Fibroblast of skin of scalp (primary cell): ENCODE data around the gene NBEAL2.

Experiments
- DNase-seq: peaks from one replicate; pipeline ENCODE4 v3.0.0-alpha.2; 2013

Gene NBEAL2

GRCh38 chr3:46988616-46989015 is 9.2 kb downstream of the NBEAL2 start:
- DNase-seq, result no peak

DNA sequence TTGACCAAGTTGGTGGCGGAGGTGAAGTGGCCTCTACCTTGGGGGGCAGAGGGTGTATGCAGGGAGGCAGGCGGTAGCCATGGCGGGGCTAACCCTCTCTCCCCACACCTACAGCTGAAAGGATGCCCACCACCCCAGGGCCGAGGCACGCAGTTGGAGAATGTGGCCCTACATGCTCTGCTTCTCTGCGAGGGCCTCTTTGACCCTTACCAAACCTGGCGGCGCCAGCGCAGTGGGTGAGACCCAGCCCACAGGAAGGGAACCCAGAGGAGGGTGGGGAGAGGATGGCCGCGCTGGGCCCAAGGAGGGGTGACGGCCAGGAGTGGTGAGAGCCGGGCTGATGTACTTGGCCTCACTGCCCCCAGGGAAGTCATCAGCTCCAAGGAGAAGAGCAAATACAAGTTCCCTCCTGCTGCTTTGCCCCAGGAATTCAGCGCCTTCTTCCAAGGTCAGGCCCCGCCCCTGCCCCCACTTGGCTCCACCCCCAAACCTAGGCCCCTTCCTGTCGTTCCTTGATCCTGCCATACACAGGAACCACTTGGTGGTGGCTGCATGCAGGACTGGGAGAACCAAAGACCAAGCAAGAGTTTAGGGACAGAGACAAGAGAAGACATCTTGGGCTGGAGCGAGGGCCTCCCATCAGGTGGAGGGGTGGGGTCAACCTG is 9.8 kb downstream of the NBEAL2 start:
- no peak for DNase-seq

DNA sequence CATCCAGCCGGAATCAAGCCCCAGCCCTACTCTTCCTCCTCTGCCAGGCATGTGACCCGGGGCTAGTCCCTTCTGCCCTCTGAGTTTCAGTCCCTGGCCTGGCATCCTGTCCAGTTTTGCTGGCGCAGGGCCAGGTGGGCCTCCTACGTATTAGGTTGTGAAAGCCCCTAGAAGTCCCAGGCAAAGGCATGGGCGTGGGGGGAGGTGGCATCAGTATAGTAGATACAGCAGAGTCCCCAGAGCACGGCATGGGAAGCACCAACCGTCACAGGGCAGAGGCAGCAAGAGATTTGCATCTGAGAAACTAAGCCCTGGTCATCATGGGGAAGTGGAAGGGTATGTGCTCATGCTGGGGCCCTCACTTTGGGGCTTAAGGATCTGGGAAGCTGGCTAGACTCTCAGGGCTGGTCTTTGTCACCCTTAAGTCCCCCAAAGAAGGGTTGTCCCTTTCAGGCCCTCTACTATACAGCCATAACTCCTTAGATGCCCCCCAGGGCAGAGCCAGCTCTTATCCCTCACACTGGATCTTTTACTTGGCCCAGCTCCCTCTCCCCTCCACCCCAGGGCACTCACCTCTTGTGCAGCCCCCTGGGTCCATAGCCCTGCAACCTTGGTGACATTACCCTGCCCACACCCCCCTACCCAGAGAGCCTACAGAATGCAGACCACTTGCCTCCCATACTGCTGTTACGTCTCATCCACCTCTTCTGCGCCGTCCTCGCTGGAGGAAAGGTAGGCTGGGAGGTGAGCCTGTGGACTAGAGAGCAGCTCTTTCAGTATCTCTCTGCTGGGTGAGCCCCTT is 11.3 kb downstream of the NBEAL2 start:
- no peak for DNase-seq

DNA sequence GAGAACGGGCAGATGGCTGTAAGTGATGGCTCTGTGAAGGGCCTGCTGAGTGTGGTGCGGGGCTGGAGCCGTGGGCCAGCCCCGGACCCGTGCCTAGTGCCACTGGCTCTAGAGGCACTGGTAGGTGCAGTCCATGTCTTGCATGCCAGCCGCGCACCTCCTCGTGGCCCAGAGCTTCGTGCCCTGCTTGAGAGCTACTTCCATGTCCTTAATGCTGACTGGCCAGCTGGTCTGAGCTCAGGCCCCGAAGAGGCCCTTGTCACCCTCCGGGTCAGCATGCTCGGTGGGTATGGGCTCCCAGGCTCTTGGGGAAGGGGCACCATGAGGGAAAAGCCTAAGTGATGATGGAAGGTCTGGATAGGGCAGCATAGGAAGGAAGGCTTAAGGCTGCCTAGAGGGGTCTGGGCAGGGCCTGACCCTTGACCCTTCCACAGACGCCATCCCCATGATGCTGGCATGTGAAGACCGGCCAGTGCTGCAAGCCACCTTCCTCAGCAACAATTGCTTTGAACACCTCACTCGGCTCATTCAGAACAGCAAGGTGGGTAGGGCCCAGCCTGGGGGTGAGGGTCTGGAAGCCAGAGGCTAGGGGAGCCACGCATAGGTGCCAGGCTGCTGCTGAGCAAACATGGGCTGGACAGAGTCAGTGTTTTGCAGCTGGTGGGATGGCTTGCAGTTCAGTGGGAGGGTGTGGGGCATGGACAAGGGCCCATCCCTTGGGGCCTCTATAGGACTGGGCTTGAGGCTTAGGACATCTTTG is 12.1 kb downstream of the NBEAL2 start:
- no peak for DNase-seq

DNA sequence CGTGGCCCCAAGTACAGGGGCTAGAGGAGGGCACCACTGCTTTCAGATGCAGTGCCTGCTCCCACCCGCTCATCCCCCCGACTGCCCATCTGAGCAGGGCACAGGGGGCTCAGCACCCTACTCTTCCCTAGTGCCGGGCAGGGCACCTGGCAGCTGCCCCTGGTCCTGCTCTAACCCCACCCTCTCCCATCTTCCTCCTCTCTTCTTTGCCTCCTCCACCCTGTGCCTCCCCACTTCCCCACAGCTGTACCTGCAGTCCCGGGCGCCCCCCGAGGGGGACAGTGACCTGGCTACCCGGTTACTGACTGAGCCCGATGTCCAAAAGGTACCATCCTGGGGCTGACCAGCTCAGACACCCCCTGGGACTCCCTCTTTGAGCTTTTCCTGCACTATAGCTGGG is 12.8 kb downstream of the NBEAL2 start:
- no peak for DNase-seq

GRCh38 chr3:46993292-46993691 is 13.8 kb downstream of the NBEAL2 start:
- no peak for DNase-seq

- no peak for DNase-seq
Measured at GRCh38 chr3:46993986-46994385, 14.5 kb downstream of the NBEAL2 start.

DNA sequence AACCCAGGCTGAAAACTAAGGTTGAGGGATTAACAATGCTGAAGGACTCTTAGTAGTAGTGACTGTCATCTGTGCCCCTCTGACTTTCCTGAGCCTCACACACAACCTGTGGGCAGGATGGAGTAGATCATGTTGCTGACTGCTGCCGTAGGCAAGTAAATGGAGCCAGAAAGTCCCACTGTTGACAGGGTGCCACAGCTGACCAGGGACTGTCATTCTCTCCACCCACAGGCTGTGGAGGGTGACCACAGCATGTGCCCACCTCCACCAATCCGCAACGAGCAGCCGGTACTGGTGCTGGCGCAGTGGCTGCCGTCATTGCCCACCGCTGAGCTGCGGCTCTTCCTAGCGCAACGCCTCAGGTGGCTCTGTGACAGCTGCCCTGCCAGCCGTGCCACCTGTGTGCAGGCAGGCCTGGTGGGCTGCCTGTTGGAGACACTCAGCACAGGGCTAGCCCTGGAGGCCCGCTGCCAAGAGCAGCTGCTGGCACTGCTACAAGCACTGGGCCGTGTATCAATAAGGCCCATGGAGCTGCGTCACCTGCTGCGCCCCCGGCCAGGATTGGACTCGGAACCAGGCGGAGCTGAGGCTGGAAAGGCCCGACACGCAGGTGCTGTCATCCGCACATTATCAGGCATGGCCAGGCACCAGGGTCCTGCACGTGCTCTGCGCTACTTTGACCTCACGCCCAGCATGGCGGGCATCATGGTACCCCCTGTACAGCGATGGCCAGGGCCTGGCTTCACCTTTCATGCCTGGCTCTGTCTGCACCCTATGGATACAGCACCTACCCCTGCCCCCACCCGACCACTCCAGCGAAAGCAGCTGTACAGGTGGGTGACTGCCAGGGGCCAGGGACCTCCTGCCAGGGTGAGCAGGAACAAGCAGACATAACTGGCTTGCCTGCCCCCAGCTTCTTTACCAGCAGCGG is 15.6 kb downstream of the NBEAL2 start:
- DNase-seq, result no peak

- no peak for DNase-seq
Measured at GRCh38 chr3:46995901-46996562, 16.6 kb downstream of the NBEAL2 start.

- peak; percentile 18 for DNase-seq
Measured at GRCh38 chr3:46996689-46997452, 17.4 kb downstream of the NBEAL2 start.

GRCh38 chr3:46997453-46998091 is 18.1 kb downstream of the NBEAL2 start:
- DNase-seq, result no peak

DNA sequence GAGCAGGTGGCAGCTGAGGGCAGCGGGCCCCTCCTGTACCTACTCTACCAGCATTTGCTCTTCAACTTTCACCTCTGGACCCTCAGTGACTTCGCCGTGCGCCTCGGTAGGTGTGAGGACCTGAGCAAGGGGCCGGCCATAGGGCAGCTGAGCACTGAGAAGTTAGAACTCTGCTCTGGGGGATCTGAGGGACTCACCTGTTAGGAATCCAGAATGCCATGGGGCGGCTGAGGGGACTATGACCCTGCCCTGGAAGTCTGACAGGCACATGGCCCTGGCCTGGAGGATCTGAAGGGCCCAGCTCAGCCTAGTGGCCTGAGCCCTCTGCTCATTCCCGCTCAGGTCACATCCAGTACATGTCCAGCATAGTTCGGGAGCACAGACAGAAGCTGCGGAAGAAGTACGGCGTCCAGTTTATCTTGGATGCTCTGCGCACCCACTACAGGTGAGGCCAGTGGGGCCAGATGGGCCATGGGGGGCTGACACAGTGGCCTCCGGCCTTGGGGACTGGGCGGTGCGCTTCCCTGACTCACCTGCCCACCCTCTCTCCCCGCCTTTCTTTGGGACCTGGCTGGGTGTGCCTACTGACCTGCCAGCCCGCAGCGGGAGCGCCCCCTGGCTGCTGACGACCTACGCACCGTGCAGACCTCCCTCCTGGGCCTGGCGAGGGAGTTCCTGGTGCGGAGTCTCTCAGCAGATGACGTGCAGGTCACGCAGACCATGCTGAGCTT is 18.8 kb downstream of the NBEAL2 start:
- DNase-seq, result peak; percentile 35

GRCh38 chr3:46998852-46999515 is 19.5 kb downstream of the NBEAL2 start:
- DNase-seq, result no peak

GRCh38 chr3:46999516-47000197 is 20.2 kb downstream of the NBEAL2 start:
- DNase-seq, result no peak

DNA sequence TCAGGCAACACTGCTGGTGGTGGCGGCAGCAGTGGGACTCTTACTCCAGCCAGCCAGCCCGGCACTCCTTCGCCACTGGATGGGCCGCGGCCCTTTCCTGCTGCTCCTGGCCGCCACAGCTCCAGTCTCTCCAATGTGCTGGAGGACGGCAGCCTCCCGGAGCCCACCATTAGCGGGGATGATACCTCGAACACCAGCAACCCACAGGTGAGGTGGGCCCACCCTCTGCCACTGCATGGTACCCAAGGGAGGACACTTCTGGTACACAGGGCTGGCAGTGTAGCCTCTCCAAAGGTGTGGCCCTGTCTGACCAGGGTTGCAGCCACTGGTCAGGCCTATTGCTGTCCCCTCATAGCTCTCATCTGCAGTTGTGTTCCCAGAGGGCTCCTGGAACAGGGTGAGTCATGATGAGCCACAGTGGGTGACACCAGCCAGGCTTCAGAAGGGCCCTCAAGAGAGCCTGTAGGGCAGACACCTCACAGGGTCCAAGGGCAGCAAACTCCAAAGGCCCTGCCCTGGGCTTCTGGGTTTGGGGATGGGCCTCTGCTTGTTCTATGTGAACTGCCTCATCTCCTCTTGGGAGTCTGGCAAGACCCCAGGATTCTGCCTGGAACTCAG is 20.8 kb downstream of the NBEAL2 start:
- no peak for DNase-seq

GRCh38 chr3:47000922-47001730 is 21.7 kb downstream of the NBEAL2 start:
- DNase-seq, result no peak

GRCh38 chr3:47001731-47002170 is 22.3 kb downstream of the NBEAL2 start:
- DNase-seq, result no peak
